GM19239 (cell line): Measurements from ENCODE around the gene ZBED1.
"Not testable (repeated sequence)": the region's sequence is repeated elsewhere in the genome, so short reads cannot be mapped to it uniquely, and the experiment has no call there.

Experiments
- DNase-seq: peaks from one replicate; pipeline ENCODE4 v3.0.0; 2011; ENCODE audit warnings: low spot score; ENCODE audit not compliant: insufficient read length
- FAIRE-seq: peaks from 2 replicates; lab custom pipeline; 2011; peaks lifted over from hg19 to GRCh38; lab: Jason Lieb, UNC

The ZBED1 gene

GRCh38 chrX:2479420-2479780, 21.4 kb downstream of the ZBED1 start:
- DNase-seq, result no peak
- FAIRE-seq, result no peak

GRCh38 chrX:2478546-2479419, 22.0 kb downstream of the ZBED1 start:
- FAIRE-seq (no peak), DNase-seq (no peak)

- DNase-seq, result not testable (repeated sequence)
- FAIRE-seq, result peak; percentile 59
Observed at GRCh38 chrX:2477313-2477712, 23.5 kb downstream of the ZBED1 start.

GRCh38 chrX:2474963-2475726, 25.6 kb downstream of the ZBED1 start:
- FAIRE-seq (no peak), DNase-seq (no peak)

- no peak for FAIRE-seq
Observed at GRCh38 chrX:2474280-2474962, 26.4 kb downstream of the ZBED1 start.

GRCh38 chrX:2473064-2473463, 27.7 kb downstream of the ZBED1 start:
- not testable (repeated sequence) for DNase-seq, FAIRE-seq

More at GRCh38 chrX:2474280-2474962, 26.4 kb downstream of the ZBED1 start:
- DNase-seq, result no peak

GRCh38 chrX:2471641-2472040, 29.1 kb downstream of the ZBED1 start:
- FAIRE-seq, result no peak
- no peak for DNase-seq

- not testable (repeated sequence) for FAIRE-seq, DNase-seq
Observed at GRCh38 chrX:2471126-2471525, 29.6 kb downstream of the ZBED1 start.

GRCh38 chrX:2469852-2470251, 30.9 kb downstream of the ZBED1 start:
- not testable (repeated sequence) for FAIRE-seq, DNase-seq

GRCh38 chrX:2469196-2469685, 31.5 kb downstream of the ZBED1 start:
- DNase-seq (no peak), FAIRE-seq (no peak)

GRCh38 chrX:2468261-2469195, 32.2 kb downstream of the ZBED1 start:
- DNase-seq (no peak), FAIRE-seq (no peak)

- FAIRE-seq (no peak), DNase-seq (no peak)
Observed at GRCh38 chrX:2466876-2467656, 33.7 kb downstream of the ZBED1 start.

GRCh38 chrX:2464677-2465166, 36.1 kb downstream of the ZBED1 start:
- DNase-seq, result no peak
- FAIRE-seq, result no peak

GRCh38 chrX:2463973-2464676, 36.7 kb downstream of the ZBED1 start:
- no peak for FAIRE-seq
- no peak for DNase-seq

GRCh38 chrX:2463481-2463880, 37.3 kb downstream of the ZBED1 start:
- not testable (repeated sequence) for DNase-seq, FAIRE-seq

GRCh38 chrX:2462780-2463179, 38.0 kb downstream of the ZBED1 start:
- FAIRE-seq (no peak), DNase-seq (no peak)

- no peak for DNase-seq
- FAIRE-seq, result no peak
Observed at GRCh38 chrX:2462074-2462473, 38.7 kb downstream of the ZBED1 start.

GRCh38 chrX:2461711-2462016, 39.1 kb downstream of the ZBED1 start:
- DNase-seq, result no peak
- FAIRE-seq, result no peak
